ENCODE results near the gene LITAF. TPM values are rescaled to one million over a fixed set of nuclear protein-coding genes. Genes with fewer than 3 reads are reported as not detected.

LITAF gene
- polyA plus RNA-seq, 3 donors: 67.9 to 118 (median 69.0) TPM

DNA sequence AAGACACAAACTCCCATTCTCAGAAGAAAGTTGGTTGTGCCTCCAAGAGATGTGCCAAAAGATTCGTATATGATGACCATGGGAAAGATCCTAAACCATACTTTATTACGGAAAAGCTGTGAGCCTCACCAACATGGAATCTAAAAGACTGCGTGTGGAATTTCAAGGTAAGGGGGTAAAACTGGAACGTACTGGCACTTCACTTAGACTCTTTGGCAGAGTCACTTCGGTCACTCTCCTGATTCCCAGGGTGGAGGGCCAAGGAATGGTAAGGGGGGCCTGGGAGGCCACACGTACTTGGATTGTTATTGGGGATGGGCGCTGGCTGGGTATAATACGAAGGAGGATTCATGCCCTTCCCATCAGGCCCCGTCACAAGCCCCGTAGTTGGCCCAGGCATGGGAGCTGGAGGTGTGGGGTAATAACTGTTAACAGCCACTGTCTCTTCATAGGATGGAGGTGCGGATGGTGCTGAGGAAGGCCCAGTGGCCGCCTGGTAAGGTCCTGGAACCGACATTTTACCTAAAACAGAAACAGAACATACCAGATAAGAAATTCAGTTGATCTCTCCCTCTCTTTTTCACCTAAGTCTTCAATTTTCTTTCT, 30.4 kb downstream of the LITAF start:
- H3K27ac Mint-ChIP-seq: peak overlapping the region in 2 of 7 donors; percentile 15 to 55
- no peak overlapping the region for H3K4me3 Mint-ChIP-seq
- H3K27me3 Mint-ChIP-seq (ENCODE audit: low read depth in 3 of 3): peaks cover 0 to 8% (median 1%) of the 10 kb centered on the region in 3 donors
- Histone ChIP-seq H3K4me3 (replicated peaks in 1 of 3; ENCODE audit: low read depth in 2 of 3, low read length in 3 of 3) (no peak overlapping the region), H3K27me3 (ENCODE audit: control insufficient read depth in 2 of 2, insufficient read depth in 2 of 2, low read length in 2 of 2) (no peaks in the 10 kb centered on the region), H4K20me1 (ENCODE audit: insufficient read depth, low read length) (peaks cover 79% of the 10 kb centered on the region), H3K9me3 (replicated peaks in 1 of 2; ENCODE audit: control insufficient read depth in 1 of 2, insufficient read depth in 1 of 2, low read length in 2 of 2) (peaks cover 0 to 7% of the 10 kb centered on the region in 2 donors), H3K9ac (ENCODE audit: insufficient read depth, low read length, poor library complexity, severe bottlenecking) (no peak overlapping the region), H3K27ac (ENCODE audit: low read depth in 1 of 2, low read length in 2 of 2) (no peak overlapping the region), H2AFZ (ENCODE audit: insufficient read depth, low read depth, low read length, poor library complexity, severe bottlenecking) (no peak overlapping the region), H3K79me2 (ENCODE audit: insufficient read depth, low read length) (peaks cover 24% of the 10 kb centered on the region), H3K36me3 (replicated peaks in 1 of 2; ENCODE audit: control insufficient read depth in 1 of 2, insufficient read depth in 2 of 2, low read length in 2 of 2) (peaks cover 48 to 55% of the 10 kb centered on the region in 2 donors), H3K4me1 (ENCODE audit: control insufficient read depth in 1 of 2, insufficient read depth in 2 of 2, low read length in 2 of 2) (peaks cover 14 to 15% of the 10 kb centered on the region in 2 donors), H3K4me2 (replicated peaks; ENCODE audit: extremely low read depth, low read length, poor library complexity, severe bottlenecking) (no peak overlapping the region)
- H3K4me1 Mint-ChIP-seq: peaks cover 27% of the 10 kb centered on the region
- DNase-seq: no peak
- TF ChIP-seq, protein P1, sequence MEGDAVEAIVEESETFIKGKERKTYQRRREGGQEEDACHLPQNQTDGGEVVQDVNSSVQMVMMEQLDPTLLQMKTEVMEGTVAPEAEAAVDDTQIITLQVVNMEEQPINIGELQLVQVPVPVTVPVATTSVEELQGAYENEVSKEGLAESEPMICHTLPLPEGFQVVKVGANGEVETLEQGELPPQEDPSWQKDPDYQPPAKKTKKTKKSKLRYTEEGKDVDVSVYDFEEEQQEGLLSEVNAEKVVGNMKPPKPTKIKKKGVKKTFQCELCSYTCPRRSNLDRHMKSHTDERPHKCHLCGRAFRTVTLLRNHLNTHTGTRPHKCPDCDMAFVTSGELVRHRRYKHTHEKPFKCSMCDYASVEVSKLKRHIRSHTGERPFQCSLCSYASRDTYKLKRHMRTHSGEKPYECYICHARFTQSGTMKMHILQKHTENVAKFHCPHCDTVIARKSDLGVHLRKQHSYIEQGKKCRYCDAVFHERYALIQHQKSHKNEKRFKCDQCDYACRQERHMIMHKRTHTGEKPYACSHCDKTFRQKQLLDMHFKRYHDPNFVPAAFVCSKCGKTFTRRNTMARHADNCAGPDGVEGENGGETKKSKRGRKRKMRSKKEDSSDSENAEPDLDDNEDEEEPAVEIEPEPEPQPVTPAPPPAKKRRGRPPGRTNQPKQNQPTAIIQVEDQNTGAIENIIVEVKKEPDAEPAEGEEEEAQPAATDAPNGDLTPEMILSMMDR (IDR thresholded peaks at IDR 0.05): no peak
- peaks cover 5 to 10% (median 9%) of the 10 kb centered on the region in 7 donors for H3K9me3 Mint-ChIP-seq
- WGBS (ENCODE audit: insufficient coverage): 97% methylated on average over 8 of the region's 13 CpGs
- intact Hi-C loops (cut with micrococcal nuclease): no loop called here
- H3K36me3 Mint-ChIP-seq: peaks cover 50 to 77% of the 10 kb centered on the region in 2 donors

DNA sequence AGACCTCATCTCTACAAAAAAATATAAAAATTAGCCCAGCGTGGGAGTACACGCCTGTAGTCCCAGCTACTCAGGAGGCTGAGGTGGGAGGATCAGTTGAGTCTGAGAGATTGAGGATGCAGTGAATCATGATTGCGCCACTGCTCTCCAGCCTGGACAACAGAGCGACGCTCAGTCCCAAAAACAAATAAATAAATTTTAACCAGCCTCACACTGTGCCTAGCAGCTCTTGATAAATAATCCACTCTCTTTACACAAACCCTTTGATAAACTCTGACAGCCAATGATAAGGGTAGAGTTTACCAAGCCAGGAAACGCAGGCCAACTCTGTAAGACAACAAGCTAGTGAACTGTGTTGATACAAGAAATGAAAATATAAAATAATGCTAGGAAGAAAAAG, 32.7 kb downstream of the LITAF start:
- Histone ChIP-seq H3K9me3 (replicated peaks in 1 of 2; ENCODE audit: control insufficient read depth in 1 of 2, insufficient read depth in 1 of 2, low read length in 2 of 2) (peaks cover 0 to 7% of the 10 kb centered on the region in 2 donors), H3K27ac (ENCODE audit: low read depth in 1 of 2, low read length in 2 of 2) (no peak overlapping the region), H4K20me1 (ENCODE audit: insufficient read depth, low read length) (peaks cover 66% of the 10 kb centered on the region), H3K36me3 (replicated peaks in 1 of 2; ENCODE audit: control insufficient read depth in 1 of 2, insufficient read depth in 2 of 2, low read length in 2 of 2) (peaks cover 58 to 67% of the 10 kb centered on the region in 2 donors), H3K79me2 (ENCODE audit: insufficient read depth, low read length) (peaks cover 14% of the 10 kb centered on the region), H3K4me2 (replicated peaks; ENCODE audit: extremely low read depth, low read length, poor library complexity, severe bottlenecking) (no peak overlapping the region), H3K27me3 (ENCODE audit: control insufficient read depth in 2 of 2, insufficient read depth in 2 of 2, low read length in 2 of 2) (no peaks in the 10 kb centered on the region), H3K4me3 (replicated peaks in 1 of 3; ENCODE audit: low read depth in 2 of 3, low read length in 3 of 3) (no peak overlapping the region), H2AFZ (ENCODE audit: insufficient read depth, low read depth, low read length, poor library complexity, severe bottlenecking) (no peak overlapping the region), H3K9ac (ENCODE audit: insufficient read depth, low read length, poor library complexity, severe bottlenecking) (no peak overlapping the region), H3K4me1 (ENCODE audit: control insufficient read depth in 1 of 2, insufficient read depth in 2 of 2, low read length in 2 of 2) (peaks cover 25 to 26% of the 10 kb centered on the region in 2 donors)
- WGBS (ENCODE audit: insufficient coverage): no CpG with 5 or more reads among the region's 6 CpGs
- TF ChIP-seq, protein P1 (IDR thresholded peaks at IDR 0.05): no peak
- Mint-ChIP-seq H3K9me3 (peaks cover 8 to 14% (median 9%) of the 10 kb centered on the region in 7 donors), H3K36me3 (peaks cover 58 to 87% of the 10 kb centered on the region in 2 donors), H3K27ac (no peak overlapping the region), H3K4me1 (peaks cover 26% of the 10 kb centered on the region), H3K4me3 (no peak overlapping the region), H3K27me3 (ENCODE audit: low read depth in 3 of 3) (peaks cover 0 to 8% (median 0%) of the 10 kb centered on the region in 3 donors)
- intact Hi-C loops (cut with micrococcal nuclease): no loop called here
- no peak for DNase-seq

Data from CD14-positive monocyte (primary cell).